Measurements from ENCODE around the gene FKBP9. TPM values are rescaled to one million over a fixed set of nuclear protein-coding genes. Genes with fewer than 3 reads are reported as not detected.

FKBP9 gene
- total and polyA plus RNA-seq, 2 of the 8 experiments (the other 6 are each of a cell fraction or from before 2014, with no cell fraction given): 7.2 to 10.1 TPM

DNA sequence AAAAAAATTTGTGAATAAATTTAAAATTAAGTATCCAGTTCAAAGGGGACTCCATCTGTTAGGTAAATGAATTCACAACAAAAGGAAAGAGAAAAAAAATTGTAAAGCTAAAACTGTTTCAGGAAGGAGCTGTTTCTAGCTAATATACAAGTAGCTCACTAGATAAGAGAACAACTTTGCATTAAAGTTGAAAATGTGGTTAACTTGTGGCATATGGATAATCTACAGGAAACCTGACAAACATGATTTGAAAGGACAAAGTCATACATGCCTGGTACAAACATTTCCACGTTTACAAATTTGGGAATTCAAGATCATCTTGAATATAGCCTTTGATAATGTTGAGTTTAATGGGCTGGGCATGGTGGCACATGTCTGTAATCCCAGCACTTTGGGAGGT, 96.5 kb downstream of the FKBP9 start:
- POLR2A ChIA-PET (ENCODE audit: partially characterized antibody): interaction anchor here (1.0 to 3.1 kb wide), 2 partner anchors 9 to 61 kb away, joined by 4 to 19 read pairs; partner anchors contain the start of gene NT5C3A
- no peak overlapping the region for H3K4me2 ChIP-seq (ENCODE audit: insufficient read depth in 1 of 2, low read depth in 2 of 2, low read length in 2 of 2)
- H3K9me3 ChIP-seq (ENCODE audit: insufficient read depth in 2 of 2, low read depth in 1 of 2, low read length in 1 of 2): no peaks in the 10 kb centered on the region
- H3K27ac ChIP-seq (ENCODE audit: low read depth, low read length): no peak overlapping the region
- no peak overlapping the region for H4K8ac ChIP-seq (ENCODE audit: extremely low read depth, insufficient read depth, low read length)
- no peak overlapping the region for H3K56ac ChIP-seq (replicated peaks; ENCODE audit: insufficient read length, low read depth, low read length)
- WGBS, 2 experiments (ENCODE audit: extremely low coverage in 1 of 2, insufficient coverage in 1 of 2, insufficient read length in 1 of 2, insufficient replicate concordance in 2 of 2, low coverage in 1 of 2, low lambda C conversion rate in 2 of 2, missing lambda C conversion rate in 1 of 2): 74% methylated on average over 1 of the region's 1 CpG; no CpG with 5 or more reads in 1 of the 2 experiments
- no peaks in the 10 kb centered on the region; a peak in 1 of 8 replicates for H3K36me3 ChIP-seq (ENCODE audit: control insufficient read depth in 2 of 4, insufficient read depth in 4 of 4, low read length in 3 of 4)
- no peaks in the 10 kb centered on the region for H3K27me3 ChIP-seq (replicated peaks in 1 of 4; ENCODE audit: control insufficient read depth in 3 of 4, extremely low read depth in 1 of 4, insufficient read depth in 3 of 4, low read length in 3 of 4)
- no peak overlapping the region for H3K18ac ChIP-seq (ENCODE audit: extremely low read depth, low read length)
- H3K23ac ChIP-seq (ENCODE audit: insufficient read length): no peak overlapping the region
- H2BK5ac ChIP-seq (ENCODE audit: low read depth, low read length): no peak overlapping the region
- no peak overlapping the region for H4K91ac ChIP-seq (replicated peaks; ENCODE audit: insufficient read length, low read length)
- H2AFZ ChIP-seq (ENCODE audit: low read length): no peak overlapping the region
- peaks cover 2 to 83% of the 10 kb centered on the region in 2 experiments for H3K79me2 ChIP-seq (ENCODE audit: control insufficient read depth in 1 of 2, insufficient read depth in 2 of 2, low read length in 2 of 2)
- CTCF ChIA-PET (ENCODE audit: partially characterized antibody): interaction anchor here (1.2 to 1.6 kb wide), 2 partner anchors 23 to 89 kb away, joined by 3 read pairs; no protein-coding TSS in a partner anchor
- H3K4ac ChIP-seq (replicated peaks; ENCODE audit: insufficient read length, low read depth, low read length): no peak overlapping the region
- H3K23me2 ChIP-seq (ENCODE audit: low read depth, low read length): no peaks in the 10 kb centered on the region
- H2BK15ac ChIP-seq (ENCODE audit: low read length): no peak overlapping the region
- FAIRE-seq: no peak
- H4K5ac ChIP-seq (ENCODE audit: insufficient read length, low read depth, low read length): no peak overlapping the region
- no peak overlapping the region for H3K9ac ChIP-seq (replicated peaks in 1 of 4; ENCODE audit: extremely low read depth in 1 of 4, low read depth in 3 of 4, low read length in 3 of 4)
- no peak overlapping the region for H2BK12ac ChIP-seq (ENCODE audit: low read depth, low read length)
- peaks cover 5 to 6% of the 10 kb centered on the region in 2 experiments for H4K20me1 ChIP-seq (replicated peaks in 1 of 2; ENCODE audit: control insufficient read depth in 1 of 2, insufficient read depth in 2 of 2, low read length in 2 of 2)
- no peak overlapping the region for H3K4me3 ChIP-seq (ENCODE audit: extremely low read depth in 1 of 4, insufficient read depth in 2 of 4, low read depth in 3 of 4, low read length in 4 of 4)
- H3K79me1 ChIP-seq (ENCODE audit: low read depth, low read length): no peaks in the 10 kb centered on the region; the same call in 1 of the 2 replicates
- TF ChIP-seq BCL11A (IDR thresholded peaks at IDR 0.05; ENCODE audit: low read depth in 2 of 2, low read length in 2 of 2): no peak
- TF ChIP-seq, protein P1, sequence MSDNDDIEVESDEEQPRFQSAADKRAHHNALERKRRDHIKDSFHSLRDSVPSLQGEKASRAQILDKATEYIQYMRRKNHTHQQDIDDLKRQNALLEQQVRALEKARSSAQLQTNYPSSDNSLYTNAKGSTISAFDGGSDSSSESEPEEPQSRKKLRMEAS (IDR thresholded peaks at IDR 0.05): no peak
- H2AK5ac ChIP-seq (ENCODE audit: low read depth, low read length): no peak overlapping the region
- no peak overlapping the region for H2BK20ac ChIP-seq (ENCODE audit: low read length)
- no peak overlapping the region for H3K14ac ChIP-seq (ENCODE audit: insufficient read length)
- H2BK120ac ChIP-seq (replicated peaks; ENCODE audit: low read depth, low read length): no peak overlapping the region
- DNase-seq (ENCODE audit: low read depth in 1 of 2, low spot score in 2 of 2): no peak
- H3K4me1 ChIP-seq (replicated peaks in 1 of 4; ENCODE audit: control insufficient read depth in 3 of 4, insufficient read depth in 4 of 4, low read length in 3 of 4): no peaks in the 10 kb centered on the region

Measured in H1 (cell line).